GM19043 (cell line): Measurements from ENCODE around the gene TMEM59.
"Not testable (repeated sequence)": the region's sequence is repeated elsewhere in the genome, so short reads cannot be mapped to it uniquely, and the experiment has no call there.

Experiments
- ATAC-seq: cut with Tn5 transposase; IDR thresholded peaks from one replicate; pipeline ENCODE4 v1.9.1; 2021; ENCODE audit warnings: low read depth; ENCODE audit not compliant: unreplicated experiment

TMEM59 gene

DNA sequence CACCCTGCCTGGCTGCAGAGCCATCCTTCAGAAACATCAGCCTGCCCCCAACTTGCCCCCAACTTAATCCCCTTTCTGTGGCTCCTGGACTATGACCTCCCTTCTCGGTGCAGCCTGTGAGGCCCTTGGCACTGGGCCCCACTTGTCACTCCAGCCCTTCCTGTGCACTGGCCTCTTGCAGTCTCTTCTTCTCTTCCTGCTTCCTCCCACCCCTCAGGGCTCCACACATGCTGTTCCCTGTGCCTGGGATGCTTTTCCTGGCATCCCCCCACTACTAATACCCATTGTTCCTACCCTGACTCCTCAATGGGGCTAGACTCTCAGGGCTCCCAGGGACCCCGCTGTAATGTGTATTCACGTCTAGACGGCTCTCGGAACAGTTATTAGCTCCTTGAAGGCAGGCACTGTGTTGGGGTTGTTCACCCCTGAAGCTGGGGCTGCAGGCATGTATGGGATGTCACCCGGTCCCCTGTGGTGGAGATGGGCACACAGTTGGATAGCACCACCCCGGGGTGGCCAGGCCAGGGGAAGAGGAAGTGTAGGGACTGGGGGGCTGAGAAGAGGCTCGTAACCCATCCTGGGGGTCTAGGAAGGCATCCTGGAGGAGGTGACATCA is 39.5 kb downstream of the TMEM59 start:
- no peak for ATAC-seq

DNA sequence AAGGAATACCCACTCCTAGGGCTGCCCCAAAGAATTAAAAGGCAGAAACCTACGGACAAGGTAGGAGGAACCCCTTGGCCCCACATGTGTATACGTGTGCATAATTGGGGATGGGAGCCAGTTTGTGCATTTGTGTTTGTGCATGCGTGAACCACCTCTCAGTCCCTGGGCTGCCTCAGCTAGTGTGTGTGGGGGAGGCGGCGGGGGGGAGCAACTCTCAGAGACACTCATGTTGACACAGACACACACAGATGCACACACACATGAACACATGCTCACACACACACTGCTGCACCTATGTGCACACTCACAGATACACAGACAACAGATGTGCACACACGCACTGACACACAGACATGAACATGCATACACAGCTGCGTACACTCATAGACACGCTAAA is 40.1 kb downstream of the TMEM59 start:
- no peak for ATAC-seq

DNA sequence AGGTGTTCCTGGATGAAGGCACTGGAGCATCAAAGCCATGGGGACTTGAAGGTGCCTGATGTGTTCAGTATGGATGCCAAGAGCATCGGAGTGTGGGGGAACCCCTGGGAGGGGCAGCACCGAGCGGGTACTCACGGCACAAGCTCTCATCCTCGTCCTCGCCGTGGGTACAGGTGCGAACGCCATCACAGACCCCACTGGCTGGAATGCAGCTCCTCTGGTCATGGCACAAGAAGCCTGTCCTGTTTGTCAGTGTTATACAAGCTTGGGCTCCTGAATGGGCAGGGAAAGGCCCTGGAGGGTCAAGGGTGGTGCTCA is 41.0 kb downstream of the TMEM59 start:
- no peak for ATAC-seq

DNA sequence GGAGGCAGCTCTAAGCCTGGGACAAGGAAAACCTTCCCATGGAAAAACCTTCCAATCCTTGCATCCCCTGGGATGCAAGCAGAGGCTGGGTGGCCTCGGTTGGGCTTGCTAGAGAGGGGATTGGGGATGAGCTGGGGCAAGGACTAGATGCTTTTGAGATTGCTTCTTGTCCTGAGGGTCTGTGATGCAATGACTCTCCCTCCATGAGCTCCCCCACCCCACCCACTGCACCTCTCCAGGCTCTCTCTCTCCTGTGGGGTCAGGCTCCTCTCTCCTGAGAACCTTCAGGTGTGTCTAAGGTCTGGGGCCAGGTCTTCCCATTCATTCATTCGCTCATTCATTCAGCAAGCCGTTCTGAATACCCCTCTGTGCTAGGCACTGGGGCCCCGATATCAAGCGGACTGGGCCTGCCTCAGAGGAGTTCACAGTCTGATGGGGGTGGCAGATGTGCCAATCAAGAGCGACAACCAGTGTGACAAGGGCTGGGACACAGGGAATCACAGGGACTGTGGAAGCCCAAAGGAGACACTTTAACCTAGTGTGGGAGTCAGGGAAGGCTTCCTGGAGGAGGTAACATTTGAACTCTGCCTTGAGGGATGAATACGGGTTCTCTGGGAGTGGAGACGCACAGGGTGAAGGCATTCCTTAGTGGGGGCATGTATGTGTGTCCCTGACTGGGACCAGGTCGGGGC is 41.5 kb downstream of the TMEM59 start:
- no peak for ATAC-seq

DNA sequence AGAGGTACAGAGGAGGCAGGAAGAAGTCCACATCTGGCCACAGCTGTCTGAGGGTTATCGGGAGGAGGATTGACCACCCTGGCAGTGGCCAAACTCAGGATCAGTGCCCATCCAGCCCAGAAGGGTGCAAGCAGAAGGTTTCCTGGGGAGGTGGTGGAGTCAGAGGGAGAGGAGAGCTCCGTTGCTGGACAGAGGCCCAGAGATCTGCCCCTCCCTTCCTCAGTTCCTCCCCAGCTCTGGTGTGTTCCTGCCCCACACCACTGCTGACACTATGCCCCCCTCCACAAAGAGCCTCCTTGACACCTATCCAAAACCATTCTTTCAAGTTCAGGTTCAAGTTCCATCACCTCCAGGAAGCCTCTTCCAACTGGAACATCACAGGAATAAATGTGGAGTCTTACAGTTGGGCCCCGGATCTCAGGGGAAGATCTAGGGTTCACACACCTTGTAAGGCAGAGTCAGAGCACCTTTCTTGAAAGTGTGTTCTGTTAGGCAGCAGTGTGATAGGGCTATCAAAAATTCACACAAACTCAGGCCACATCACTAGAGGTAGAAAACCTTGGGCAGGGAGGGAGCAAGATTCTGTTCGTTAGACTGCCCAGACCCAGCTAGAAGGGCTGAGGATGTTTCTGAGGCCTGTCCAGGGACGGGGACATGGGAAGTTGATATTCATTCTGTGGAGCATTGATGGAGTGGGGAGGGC is 42.4 kb downstream of the TMEM59 start:
- ATAC-seq: no peak

DNA sequence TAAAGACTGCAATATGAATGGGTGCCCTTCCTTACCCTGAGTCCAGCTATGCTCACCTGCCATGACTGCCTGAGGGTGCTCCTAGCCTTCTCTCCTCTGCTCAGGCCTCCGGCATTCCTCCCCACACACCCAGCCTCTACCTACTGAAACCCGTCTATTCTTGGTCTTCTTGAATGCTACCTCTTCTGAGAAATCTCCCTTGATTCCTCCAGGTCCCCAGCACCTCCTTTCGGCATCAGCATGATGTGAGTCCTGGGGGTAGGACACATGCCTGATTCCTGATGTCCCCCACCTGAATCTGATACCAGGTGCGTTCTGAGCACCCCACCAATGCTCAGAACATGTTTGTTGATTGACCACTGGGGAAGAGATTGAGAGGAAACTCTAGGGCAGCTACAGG is 43.6 kb downstream of the TMEM59 start:
- ATAC-seq: no peak

DNA sequence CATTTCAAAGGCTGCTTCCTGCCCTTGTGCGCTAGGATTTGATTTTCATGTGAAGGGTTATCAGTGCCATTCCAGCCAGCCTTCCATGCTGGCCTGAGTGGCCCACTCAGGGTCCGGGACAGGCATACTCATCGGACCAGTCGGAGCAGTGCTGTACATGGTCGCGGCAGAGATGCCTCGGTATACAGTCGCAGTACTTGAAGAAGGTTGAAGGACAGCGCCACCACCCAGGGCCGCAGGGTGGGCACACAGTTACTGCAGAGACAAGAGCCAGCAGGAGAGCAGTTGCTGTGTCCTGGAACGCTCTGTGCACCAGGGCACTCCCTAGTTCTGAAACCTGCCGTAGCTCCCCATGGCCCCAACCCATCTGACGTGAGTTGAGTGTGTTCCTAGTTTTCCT is 44.1 kb downstream of the TMEM59 start:
- ATAC-seq: no peak

DNA sequence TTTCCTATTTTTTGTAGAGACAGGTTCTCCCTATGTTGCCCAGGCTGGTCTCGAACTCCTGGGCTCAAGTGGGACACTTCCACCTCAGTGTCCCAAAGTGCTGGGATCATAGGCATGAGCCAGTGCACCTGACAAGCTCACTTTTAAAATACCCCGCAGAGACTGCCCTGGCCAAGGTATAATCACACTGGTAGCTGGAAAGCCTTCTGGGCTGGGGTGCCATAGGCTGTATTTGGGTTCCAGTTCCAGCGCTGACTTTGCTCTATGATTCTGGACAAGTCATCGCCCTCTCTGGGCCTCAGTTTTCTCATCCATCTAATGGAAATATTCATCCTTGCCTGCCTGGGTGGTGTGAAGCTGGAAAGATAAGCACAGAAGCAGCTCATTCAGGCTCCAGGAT is 45.4 kb downstream of the TMEM59 start:
- no peak for ATAC-seq

DNA sequence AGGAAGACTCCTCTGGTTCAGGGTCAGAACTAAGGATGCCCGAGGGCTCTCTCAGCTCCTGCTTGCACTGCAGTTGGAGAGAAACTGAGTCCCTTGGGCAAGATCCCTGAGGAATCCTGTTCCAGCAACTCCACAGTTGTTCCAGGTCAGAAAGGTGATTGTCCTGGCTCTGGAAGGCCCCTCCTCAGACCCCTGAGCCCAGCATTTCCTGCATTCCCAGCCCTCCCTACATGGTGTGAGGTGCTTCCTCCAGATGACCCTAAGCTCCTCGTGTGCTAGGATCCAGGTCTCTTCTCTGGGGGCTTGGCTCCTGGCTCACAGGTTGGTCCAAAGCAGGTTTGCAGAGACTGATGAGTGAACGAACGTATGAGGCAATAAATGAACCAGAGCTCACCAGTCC is 46.5 kb downstream of the TMEM59 start:
- no peak for ATAC-seq

DNA sequence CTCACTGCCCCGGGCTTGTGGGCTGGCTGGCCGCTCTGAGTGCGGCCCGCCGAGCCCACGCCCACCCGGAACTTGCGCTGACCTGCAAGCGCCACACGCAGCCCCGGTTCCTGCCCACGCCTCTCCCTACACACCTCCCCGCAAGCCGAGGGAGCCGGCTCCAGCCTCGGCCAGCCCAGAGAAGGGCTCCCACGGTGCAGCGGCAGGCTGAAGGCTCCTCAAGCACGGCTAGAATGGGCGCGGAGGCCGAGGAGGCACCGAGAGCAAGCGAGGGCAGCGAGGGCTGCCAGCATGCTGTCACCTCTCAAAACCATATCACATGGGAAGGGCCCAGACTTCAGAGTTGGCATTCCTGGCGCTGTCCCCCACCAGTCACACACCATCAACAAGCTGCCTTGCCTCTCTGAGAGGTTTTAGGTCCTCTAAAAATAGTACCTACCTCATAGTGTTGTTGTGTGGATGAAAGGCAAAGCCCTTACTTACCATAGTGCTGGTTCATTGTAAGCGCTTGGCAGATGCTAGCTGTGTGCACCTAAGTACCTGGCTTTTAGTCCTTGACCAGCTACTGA is 48.4 kb downstream of the TMEM59 start:
- ATAC-seq: no peak

DNA sequence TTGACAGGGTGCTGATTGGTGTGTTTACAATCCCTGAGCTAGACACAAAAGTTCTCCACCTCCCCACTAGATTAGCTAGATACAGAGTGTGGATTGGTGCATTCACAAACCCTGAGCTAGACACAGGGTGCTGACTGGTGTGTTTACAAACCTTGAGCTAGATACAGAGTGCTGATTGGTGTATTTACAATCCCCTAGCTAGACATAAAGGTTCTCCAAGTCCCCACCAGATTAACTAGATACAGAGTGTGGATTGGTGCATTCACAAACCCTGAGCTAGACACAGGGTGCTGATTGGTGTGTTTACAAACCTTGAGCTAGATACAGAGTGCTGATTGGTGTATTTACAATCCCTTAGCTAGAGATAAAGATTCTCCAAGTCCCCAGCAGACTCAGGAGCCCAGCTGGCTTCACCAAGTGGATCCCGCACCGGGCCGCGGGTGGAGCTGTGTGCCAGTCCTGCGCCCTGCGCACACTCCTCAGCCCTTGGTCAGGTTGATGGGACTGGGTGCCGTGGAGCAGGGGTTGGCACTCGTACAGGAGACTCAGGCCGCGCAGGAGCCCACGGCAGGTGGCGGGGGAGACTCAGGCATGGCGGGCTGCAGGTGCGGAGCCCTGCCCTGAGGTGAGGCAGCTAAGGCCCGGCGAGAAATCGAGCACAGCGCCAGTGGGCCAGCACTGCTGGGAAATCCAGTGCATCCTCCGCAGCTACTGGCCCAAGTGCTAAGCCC is 49.1 kb downstream of the TMEM59 start:
- not testable (repeated sequence) for ATAC-seq

DNA sequence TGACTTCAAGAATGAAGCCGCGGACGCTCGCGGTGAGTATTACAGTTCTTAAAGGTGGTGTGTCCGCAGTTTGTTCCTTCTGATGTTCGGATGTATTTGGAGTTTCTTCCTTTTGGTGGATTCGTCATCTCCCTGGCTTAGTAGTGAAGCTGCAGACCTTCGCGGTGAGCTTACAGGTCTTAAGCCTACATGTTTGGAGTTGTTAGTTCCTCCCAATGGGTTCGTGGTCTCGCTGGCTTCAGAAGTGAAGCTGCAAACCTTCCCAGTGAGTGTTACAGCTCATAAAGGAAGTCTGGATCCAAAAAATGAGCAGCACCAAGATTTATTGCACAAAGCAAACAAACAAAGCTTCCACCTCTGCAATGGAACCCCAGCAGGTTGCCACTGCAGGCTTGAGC is 49.8 kb downstream of the TMEM59 start:
- ATAC-seq: no peak

DNA sequence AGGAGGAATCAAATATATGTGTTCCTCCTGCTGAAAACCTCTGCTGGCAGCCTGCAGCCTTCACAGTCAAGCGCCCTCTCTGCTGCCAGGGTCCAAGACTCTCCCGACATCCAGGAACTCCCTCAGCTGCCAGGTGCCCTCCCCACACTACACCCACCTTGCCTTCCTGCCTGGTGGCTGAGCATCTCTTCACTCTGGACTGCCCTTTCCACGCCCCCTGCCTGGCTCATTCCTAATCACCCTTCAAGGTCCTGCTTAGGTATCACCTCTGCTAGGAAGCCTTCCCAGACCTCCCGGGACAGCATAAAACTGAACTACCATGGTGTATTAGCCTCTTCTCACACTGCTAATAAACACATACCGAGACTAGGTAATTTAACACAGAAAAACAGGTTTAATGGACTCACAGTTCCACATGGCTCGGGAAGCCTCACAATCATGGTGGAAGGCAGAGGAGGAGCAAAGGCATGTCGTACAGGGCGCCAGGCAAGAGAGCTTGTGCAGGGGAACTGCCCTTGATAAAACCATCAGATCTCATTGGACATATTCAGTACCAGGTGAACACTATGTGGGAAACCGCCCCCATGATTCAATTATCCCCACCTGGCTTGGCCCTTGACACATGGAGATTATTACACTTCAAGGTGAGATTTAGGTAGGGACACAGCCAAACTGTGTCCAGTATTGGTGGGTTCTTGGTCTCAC is 50.3 kb downstream of the TMEM59 start:
- ATAC-seq: no peak

DNA sequence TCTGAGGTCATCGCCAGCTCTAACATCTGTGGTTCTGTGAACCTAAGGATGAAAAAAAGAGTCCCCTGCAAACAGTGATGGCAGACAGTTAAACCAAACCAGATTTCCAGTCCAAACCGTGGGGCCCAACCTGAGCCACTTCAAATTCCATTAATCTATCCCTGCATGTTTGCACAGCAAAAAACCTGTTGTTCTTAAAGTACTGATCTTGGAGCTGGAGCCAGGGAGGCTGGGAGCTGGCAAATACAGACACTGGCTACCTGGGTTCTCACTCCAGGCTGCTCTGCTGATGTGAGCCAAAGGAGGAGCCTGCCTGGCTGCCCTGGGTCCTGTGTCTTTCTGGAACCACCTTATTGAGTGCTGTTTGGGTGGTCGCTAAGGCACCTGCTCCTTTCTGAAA is 51.4 kb downstream of the TMEM59 start:
- ATAC-seq: no peak

DNA sequence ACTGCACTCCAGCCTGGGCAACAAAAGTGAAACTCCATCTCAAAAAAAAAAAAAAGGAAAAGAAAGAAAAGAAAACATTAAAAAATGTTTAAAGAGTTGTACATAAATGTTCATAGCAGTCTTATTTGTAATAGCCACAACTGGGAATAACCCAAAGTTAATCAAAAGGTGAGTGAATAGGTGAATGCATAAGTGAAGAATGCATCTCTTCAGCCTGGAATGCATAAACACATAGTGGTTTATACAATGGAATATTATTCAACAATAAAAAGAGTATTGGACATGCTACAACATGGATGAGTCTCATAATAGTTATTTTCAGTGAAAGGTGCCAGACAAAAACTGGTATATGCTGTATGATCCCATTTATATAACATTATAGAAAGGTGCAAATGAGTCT is 53.1 kb downstream of the TMEM59 start:
- no peak for ATAC-seq

DNA sequence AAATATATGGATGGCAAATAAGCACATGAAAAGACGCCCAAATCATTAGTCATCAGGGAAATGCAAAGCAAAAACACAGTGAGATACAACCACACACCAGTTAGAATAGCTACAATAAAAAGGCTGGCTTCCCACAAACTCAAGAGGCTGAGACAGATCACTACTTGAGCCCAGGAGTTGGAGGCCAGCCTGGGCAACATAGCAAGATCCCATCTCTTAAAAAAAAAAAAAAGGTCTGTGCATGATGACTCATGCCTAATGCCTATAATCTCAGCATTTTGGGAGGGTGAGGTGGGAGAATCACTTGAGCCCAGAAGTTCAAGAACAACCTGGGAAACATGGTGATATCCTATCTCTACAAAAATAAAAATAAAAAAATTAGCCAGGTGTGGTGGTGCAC is 54.8 kb downstream of the TMEM59 start:
- no peak for ATAC-seq

DNA sequence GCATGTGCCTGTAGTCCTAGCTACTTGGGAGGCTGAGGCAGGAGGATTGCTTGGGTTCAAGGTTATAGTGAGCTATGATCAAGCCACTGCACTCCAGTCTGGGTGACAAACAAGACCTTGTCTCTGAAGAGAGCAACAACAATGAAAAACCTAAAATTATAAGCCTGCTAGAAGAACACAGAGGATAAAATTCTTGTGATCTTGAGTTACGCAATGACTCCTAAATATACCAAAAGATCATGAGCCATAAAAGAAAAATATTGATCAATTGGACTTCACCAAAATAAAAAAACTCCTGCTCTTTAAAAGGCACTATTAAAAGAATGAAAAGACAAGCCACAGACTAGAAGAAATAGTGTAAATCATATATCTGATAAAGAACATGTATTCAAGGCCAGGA is 57.3 kb downstream of the TMEM59 start:
- no peak for ATAC-seq

DNA sequence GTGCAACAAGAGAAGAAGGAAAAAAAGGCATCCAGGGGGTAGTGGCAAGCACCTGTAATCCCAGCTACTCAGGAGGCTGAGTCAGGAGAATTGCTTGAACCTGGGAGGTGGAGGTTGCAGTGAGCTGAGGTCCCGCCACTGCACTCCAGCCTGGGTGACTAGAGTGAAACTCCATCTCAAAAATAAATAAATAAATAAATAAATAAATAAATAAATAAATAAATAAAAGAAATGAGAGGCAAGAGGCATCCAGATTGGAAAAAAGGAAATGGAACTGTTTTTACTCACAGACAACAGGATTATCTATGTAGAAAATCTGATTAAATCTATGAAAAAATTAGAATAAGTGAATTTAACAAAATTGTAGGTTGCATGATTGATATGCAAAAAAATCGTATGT is 58.5 kb downstream of the TMEM59 start:
- not testable (repeated sequence) for ATAC-seq

DNA sequence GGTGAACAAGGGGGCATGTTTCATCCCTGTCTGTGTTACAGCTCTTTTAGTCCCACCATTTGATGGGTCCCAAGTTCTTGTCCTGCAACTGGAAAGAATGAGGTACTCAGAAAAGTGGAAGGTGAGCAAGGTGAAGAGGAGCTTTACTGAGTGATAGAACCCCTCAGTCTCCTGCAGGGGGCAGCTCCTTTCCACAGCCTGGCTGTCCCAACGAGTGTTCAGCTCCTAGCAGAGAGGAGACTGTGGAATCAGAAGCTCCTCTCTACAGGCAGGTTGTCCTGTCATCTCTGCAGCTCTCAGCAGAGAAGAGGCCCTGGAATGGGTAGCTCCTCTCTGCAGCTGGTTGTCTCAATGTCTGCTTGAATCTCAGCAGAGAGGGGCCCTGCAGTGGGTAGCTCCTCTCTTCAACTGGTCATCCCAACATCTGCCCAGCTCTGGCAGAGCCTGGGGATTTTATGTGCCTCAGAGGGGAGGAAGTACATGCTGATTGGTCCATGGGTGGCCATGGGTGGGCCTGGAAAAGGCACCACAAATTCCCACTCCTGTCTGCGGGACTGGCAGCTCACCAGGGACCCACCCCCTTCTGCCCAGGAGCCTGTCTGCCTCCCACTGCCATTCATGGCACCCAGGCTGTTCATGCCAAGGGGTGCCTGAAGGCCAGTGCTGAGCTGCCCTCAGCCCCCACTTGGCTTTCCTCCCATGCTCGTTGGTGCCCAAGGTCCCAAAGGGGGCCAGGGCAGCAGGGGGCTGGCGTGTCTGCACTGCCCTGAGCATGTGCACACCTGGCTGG is 60.7 kb downstream of the TMEM59 start:
- no peak for ATAC-seq

DNA sequence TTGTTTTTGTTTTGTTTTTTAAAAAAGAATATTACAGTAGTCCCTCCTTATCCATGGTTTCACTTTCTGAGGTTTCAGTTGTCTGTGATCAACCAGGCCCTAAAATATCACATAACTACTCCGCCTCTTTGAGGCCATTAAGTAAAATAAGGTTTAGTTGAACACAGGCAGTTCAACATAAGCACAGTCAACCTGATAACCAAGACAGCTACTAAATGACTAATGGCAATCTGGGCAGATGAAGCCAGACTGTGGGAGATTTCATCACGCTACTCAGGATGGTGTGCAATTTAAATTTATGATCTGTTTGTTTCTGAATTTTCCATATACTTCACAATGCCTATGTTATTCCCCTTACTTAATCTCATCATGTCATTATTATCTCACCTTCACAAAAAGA is 65.1 kb downstream of the TMEM59 start:
- ATAC-seq: no peak
